ENCODE measurements around the gene TXNRD1.
A peak's percentile ranks its signal among the peaks of the same experiment; 100 is the strongest.

- no peak for TF ChIP-seq REST (IDR thresholded peaks at IDR 0.05; ENCODE audit: insufficient replicate concordance, low read depth)
- no peak for TF ChIP-seq POLR2AphosphoS5 (IDR thresholded peaks at IDR 0.05; ENCODE audit: low read depth)
- TF ChIP-seq, protein P1, sequence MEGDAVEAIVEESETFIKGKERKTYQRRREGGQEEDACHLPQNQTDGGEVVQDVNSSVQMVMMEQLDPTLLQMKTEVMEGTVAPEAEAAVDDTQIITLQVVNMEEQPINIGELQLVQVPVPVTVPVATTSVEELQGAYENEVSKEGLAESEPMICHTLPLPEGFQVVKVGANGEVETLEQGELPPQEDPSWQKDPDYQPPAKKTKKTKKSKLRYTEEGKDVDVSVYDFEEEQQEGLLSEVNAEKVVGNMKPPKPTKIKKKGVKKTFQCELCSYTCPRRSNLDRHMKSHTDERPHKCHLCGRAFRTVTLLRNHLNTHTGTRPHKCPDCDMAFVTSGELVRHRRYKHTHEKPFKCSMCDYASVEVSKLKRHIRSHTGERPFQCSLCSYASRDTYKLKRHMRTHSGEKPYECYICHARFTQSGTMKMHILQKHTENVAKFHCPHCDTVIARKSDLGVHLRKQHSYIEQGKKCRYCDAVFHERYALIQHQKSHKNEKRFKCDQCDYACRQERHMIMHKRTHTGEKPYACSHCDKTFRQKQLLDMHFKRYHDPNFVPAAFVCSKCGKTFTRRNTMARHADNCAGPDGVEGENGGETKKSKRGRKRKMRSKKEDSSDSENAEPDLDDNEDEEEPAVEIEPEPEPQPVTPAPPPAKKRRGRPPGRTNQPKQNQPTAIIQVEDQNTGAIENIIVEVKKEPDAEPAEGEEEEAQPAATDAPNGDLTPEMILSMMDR (IDR thresholded peaks at IDR 0.05; ENCODE audit: insufficient read depth, low read length), result no peak
- peak; percentile 8; the same call in 1 of the 2 replicates for TF ChIP-seq SPI1 (IDR thresholded peaks at IDR 0.05; ENCODE audit: borderline replicate concordance, low read depth)
- no peak for TF ChIP-seq GABPA (IDR thresholded peaks at IDR 0.05; ENCODE audit: low read depth)
These were observed 156.6 kb downstream of the TXNRD1 start for GRCh38 chr12:104372061-104372720.

Measured in HL-60 (cell line).